ENCODE measurements around the gene CTNNA3.

Gene CTNNA3

GRCh38 chr10:66717231-66717981 is 978.6 kb downstream of the CTNNA3 start:
- DNase-seq: peak; percentile 70

- DNase-seq: no peak
These were observed 981.3 kb downstream of the CTNNA3 start for GRCh38 chr10:66714741-66715140.

GRCh38 chr10:66713387-66713786 is 982.6 kb downstream of the CTNNA3 start:
- DNase-seq: no peak

GRCh38 chr10:66698069-66698468 is 997.9 kb downstream of the CTNNA3 start:
- DNase-seq: no peak

GRCh38 chr10:66695046-66695445 is 1000.9 kb downstream of the CTNNA3 start:
- no peak for DNase-seq

- DNase-seq: no peak
These were observed 1011.4 kb downstream of the CTNNA3 start for GRCh38 chr10:66684581-66684980.

- no peak for DNase-seq
These were observed 1015.1 kb downstream of the CTNNA3 start for GRCh38 chr10:66680886-66681285.

- DNase-seq: no peak
These were observed 1017.5 kb downstream of the CTNNA3 start for GRCh38 chr10:66678521-66678920.

- DNase-seq: no peak
These were observed 1022.9 kb downstream of the CTNNA3 start for GRCh38 chr10:66673071-66673470.

GRCh38 chr10:66671562-66671961 is 1024.4 kb downstream of the CTNNA3 start:
- DNase-seq: no peak

GRCh38 chr10:66671064-66671463 is 1024.9 kb downstream of the CTNNA3 start:
- DNase-seq: no peak

GRCh38 chr10:66656499-66656898 is 1039.5 kb downstream of the CTNNA3 start:
- DNase-seq: no peak

- DNase-seq: no peak
These were observed 1041.1 kb downstream of the CTNNA3 start for GRCh38 chr10:66654861-66655260.

GRCh38 chr10:66651308-66652082 is 1044.5 kb downstream of the CTNNA3 start:
- DNase-seq: no peak

- no peak for DNase-seq
These were observed 1046.4 kb downstream of the CTNNA3 start for GRCh38 chr10:66649626-66650025.

- no peak for DNase-seq
These were observed 1053.8 kb downstream of the CTNNA3 start for GRCh38 chr10:66642217-66642616.

GRCh38 chr10:66639371-66639770 is 1056.6 kb downstream of the CTNNA3 start:
- no peak for DNase-seq

- DNase-seq: no peak
These were observed 1058.5 kb downstream of the CTNNA3 start for GRCh38 chr10:66637273-66638036.

- DNase-seq: no peak
These were observed 1066.0 kb downstream of the CTNNA3 start for GRCh38 chr10:66629996-66630395.

- no peak for DNase-seq
These were observed 1068.8 kb downstream of the CTNNA3 start for GRCh38 chr10:66627156-66627555.

GRCh38 chr10:66625709-66626590 is 1070.0 kb downstream of the CTNNA3 start:
- no peak for DNase-seq

GRCh38 chr10:66622050-66622449 is 1073.9 kb downstream of the CTNNA3 start:
- no peak for DNase-seq

GRCh38 chr10:66604195-66604594 is 1091.8 kb downstream of the CTNNA3 start:
- DNase-seq: no peak
